T-helper 1 cell (primary cell): ENCODE measurements around the gene LCP1.

Experiments used
- DNase-seq, 5 donors: peaks; one replicate each; pipeline ENCODE4 v3.0.0-alpha.2; 2012 to 2020

LCP1 gene

DNA sequence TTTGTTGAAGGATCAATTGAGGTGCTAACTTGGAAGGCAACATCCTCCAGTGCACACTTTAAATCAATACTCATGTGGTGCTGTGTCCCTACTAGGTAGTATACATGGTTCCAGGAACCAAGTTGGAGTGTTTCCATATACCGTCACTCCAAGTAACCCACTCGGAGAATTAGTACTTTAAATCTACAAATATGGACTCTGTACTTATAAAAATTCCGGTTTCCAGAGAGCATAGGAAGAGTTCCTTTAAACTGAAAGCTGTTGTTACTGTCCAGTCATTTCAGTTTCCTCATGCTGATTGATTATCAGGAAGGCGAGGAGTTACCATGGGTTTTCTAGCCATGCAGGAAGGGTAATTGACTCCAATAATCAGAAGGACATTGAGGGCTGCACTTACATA is 84.3 kb downstream of the LCP1 start:
- no peak for DNase-seq

DNA sequence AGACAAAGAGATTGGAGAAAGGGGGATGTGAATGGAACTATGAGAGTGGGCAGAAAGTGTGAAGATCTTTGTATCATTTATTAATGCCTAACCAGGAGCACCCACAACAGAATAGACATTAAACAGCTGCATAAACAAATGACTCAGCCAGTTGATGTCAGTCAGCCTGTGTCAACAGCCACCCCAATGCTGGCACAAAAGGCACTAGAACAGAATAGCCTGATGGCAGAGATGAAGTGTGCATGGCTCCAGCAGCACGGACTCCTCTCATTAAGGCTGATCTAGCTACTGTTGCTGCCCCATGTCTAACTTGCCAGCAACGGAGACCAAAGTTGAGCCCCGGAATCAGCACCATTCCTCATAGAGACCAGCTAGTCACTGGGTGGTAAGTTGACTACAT is 85.0 kb downstream of the LCP1 start:
- no peak for DNase-seq

DNA sequence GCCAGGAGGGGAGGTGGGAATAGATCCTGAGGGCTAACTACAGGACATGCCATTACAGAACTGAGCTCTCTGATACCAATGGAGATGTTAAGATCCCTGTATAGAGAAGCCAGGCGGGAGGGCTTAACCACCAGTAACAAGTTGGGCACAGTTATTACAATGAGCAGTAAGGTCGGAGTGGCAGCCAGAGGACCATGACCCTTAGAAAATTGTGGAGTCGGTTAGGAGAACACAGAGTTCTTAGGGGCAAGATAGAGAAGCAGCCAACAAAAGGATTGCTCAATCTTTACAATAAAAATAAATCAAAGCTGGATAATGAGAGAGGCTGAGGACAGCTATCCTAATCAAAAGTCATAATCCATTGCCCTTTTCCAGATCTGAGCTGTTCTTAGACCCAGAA is 87.5 kb downstream of the LCP1 start:
- no peak for DNase-seq

DNA sequence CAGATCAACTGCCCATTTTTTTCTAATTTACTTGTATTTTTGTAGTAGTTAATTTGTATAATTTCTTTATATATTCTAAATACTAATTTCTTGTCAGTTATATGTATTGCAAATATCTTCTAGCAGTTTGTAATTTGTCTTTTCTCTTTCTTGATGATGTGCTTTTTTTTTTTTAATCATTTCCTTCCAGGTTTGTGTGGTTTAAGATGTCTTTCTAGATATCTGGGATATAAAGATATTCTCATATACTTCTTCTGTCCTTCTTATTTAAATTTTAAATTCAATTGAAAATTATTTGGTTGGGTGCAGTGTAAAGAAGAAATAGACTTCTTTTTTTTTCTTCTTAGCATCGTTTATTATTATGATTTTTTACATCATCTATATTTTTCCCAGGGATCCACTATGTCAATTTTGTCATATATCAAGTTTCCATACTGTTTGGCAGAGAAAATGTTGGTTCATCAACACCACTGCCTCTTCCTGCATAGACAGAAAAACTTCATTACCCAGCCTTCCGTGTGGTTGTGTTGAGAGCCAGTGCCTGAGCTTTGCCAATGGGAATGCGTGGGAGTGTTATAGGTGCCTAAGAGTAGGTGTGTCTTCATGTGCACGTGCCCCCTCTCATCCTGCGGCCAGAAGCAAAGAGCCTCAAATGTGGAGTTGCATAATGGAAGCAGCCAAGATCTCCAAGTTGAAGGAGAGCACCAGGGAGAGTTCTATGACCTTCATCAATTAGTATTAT is 93.0 kb downstream of the LCP1 start:
- DNase-seq, result no peak

DNA sequence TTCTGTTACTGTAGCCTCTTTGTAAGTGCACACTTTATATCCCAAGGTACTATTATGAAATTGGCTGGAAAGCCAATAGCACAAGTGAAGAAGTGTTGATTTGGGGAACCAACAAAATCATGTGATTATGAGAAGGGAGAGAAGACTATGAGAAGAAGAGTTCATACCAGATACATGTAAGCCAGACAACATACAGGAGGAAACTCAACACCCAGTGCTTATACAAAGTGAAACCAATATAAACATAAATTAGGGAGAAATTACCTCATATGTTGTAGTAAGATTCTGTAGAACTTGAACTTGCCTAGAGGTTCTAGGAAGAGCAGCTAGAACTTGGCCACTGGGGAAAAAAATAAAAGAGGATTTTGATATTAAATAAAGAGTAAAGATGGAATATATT is 94.5 kb downstream of the LCP1 start:
- DNase-seq, result no peak

DNA sequence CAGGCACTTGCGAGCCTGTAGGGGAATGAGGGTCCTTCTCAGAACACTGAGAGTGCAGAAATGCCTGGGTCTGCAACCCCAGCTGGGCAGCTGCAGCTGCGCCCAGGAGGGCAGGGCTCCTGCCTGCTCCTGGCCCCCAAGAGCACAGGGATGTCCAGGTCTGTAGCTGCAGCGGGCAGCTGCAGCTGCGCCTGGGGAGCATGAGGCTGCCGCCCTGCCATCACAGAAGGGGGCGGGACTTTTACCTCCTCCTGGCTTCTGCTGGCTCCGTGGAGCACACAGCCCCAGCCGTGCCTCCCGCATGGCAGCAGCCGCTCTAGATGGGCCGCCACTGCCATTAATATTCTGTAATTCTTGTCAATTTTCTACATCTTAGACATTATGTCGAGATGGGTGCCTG is 95.0 kb downstream of the LCP1 start:
- DNase-seq, result no peak

DNA sequence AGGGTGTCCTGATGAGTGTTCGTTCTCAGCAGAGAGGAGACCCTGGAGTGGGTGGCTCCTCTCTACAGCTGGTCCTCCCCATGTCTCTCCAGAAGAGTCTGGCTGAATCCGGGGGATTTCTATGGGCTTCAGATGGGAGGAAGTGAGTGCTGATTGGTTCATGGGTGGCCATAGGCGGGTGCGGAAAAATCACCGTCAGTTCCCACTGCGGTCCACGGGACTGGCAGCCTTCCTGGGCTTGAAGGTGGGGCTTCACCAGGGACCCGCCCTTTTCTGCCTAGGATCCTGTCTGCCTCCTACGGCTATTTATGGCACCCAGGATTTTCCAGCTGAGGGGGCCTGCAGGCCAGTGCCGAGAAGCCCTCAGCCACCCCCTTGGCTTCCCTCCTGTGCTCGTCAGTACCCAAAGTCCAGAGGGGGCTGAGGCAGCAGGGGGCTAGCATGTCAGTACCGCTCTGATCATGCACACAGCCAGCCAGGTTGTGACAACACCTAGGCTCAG is 95.5 kb downstream of the LCP1 start:
- DNase-seq, result no peak

DNA sequence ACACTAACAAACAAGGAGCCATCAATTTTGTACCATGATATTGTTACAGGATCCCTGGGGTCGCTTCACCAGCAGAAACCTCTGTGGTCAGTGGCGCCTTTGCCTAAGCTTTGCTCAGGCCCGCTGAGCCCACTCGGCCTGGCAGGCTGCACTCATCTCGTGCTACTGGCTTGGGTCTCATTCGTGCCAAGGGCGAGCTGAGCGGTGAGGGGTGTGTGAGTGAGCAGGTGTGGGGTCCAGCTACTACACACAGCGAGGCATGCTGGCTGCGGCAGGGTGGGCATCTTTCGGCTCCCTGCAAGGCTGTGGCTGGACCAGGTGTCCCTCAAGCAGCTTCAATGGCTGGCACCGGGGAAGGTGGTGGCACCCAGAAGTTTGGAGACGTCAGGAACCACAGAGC is 96.2 kb downstream of the LCP1 start:
- no peak for DNase-seq

DNA sequence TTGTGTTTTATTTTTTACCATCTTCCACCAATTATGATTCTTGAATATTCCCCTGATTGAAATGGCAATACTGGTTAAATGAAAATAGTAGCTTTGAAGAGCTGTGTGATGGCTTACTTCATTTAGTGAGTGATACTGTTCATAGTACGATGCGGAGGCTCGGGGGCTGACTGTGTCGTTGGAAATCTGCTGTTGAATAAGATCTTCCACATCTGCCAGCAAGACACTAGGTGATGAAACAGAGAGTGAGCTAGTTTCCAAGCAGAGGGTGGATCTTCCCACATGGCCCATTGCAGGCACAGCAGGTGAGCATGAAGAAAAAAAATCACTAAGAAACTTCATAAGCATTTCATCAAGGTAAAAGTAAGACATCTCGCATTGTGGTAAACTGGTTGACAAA is 99.7 kb downstream of the LCP1 start:
- no peak for DNase-seq

DNA sequence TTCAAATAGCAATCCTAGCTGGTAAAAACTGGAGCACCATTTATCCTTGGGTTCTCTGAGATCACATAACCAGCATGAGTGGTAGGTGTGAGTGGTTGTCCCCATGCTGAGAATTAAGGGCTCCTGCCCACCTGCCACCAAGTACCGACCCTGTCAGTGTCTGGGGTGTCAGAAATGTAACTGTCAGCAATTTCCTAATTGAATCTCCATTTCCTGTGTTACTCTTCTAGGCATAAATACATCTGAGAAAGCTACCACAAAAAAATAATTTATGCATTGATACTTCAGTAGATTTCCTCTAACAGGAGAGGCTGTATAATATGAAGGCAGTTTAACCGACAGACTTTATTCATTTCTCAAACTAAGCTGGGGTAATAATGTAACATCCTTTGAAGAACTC is 102.2 kb downstream of the LCP1 start:
- no peak for DNase-seq

DNA sequence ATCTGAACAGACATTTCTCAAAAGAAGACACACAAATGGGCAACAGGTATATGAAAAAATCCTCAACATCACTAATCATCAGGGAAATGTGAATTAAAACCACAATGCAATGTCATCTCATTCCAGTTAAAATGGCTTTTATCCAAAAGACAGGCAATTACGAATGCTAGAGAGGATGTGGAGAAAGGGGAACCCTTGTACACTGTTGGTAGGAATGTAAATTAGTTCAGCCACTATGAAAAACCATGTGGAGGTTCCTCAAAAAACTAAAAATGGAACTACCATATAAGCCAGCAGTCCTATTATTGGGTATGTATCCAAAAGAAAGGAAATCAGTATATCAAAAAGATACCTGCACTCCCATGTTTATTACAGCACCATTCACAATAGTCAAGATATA is 104.7 kb downstream of the LCP1 start:
- DNase-seq, result no peak

DNA sequence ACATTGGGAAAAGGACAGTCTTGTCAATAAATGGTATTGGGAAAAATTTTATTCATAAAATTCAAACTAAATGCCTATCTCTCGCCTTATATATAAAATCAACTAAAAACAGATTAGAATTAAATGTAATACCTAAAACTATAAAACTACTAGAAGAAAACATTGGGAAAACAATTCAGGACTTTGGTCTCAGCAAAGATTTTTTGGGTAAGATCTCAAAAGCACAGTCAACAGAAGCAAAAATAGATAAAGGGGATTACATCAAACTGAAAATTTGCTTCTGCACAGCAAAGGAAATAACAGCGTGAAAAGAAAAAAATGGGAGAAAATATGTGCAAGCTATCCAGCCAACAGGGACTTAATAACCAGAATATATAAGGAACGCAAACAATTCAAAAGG is 105.2 kb downstream of the LCP1 start:
- no peak for DNase-seq
